ENCODE results near the gene ARHGAP26. TPM values are rescaled to one million over a fixed set of nuclear protein-coding genes. Genes with fewer than 3 reads are reported as not detected.

Gene ARHGAP26
- total RNA-seq, 1 donor: 1.7 TPM

GRCh38 chr5:143101121-143101520 is 330.9 kb downstream of the ARHGAP26 start:
- H3K4me3 ChIP-seq (ENCODE audit: low read depth, low read length): no peak overlapping the region
- TF ChIP-seq, protein P1, sequence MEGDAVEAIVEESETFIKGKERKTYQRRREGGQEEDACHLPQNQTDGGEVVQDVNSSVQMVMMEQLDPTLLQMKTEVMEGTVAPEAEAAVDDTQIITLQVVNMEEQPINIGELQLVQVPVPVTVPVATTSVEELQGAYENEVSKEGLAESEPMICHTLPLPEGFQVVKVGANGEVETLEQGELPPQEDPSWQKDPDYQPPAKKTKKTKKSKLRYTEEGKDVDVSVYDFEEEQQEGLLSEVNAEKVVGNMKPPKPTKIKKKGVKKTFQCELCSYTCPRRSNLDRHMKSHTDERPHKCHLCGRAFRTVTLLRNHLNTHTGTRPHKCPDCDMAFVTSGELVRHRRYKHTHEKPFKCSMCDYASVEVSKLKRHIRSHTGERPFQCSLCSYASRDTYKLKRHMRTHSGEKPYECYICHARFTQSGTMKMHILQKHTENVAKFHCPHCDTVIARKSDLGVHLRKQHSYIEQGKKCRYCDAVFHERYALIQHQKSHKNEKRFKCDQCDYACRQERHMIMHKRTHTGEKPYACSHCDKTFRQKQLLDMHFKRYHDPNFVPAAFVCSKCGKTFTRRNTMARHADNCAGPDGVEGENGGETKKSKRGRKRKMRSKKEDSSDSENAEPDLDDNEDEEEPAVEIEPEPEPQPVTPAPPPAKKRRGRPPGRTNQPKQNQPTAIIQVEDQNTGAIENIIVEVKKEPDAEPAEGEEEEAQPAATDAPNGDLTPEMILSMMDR (IDR thresholded peaks at IDR 0.05; ENCODE audit: insufficient read depth, low read depth, low read length): no peak
- DNase-seq (ENCODE audit: low read depth): no peak

DNA sequence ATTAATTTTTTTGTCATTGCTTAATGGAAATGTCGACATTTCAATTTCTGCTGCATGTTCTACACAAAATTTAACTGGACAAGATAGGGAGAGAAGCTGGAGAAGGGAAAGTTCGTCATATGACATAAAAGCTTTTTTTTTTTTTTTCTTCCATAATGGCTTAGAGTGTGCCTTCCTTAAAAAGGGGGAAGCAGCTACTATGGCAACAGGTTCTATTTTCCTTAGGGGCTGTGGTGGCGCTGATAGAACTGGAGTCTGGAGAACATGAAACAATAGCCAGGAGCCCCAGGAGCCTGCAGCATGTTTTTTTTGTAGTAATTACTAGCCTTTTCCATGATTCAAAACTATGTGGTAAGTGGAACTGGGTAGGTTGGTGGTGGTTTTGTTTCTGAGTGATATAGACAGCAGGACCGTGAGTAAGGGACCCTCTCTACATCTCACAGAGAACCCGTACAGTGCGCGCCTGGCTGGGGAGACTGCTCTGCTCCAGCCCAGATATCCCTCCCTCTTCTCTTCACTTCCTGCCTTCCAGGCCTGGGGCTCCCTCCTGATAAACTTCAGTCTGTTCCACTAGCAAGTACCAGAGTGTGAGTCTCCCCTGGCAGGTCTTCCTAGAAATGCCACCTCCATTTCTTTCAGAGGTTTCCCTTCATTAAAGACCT is 331.7 kb downstream of the ARHGAP26 start:
- no peak for DNase-seq (ENCODE audit: low read depth)
- TF ChIP-seq, protein P1 (IDR thresholded peaks at IDR 0.05; ENCODE audit: insufficient read depth, low read depth, low read length): no peak

GRCh38 chr5:143102411-143102810 is 332.2 kb downstream of the ARHGAP26 start:
- no peak for DNase-seq (ENCODE audit: low read depth)
- H3K4me3 ChIP-seq (ENCODE audit: low read depth, low read length): no peak overlapping the region
- TF ChIP-seq, protein P1 (IDR thresholded peaks at IDR 0.05; ENCODE audit: insufficient read depth, low read depth, low read length): no peak

More for the DNA sequence above, 331.7 kb downstream of the ARHGAP26 start:
- H3K4me3 ChIP-seq (ENCODE audit: low read depth, low read length): no peak overlapping the region

DNA sequence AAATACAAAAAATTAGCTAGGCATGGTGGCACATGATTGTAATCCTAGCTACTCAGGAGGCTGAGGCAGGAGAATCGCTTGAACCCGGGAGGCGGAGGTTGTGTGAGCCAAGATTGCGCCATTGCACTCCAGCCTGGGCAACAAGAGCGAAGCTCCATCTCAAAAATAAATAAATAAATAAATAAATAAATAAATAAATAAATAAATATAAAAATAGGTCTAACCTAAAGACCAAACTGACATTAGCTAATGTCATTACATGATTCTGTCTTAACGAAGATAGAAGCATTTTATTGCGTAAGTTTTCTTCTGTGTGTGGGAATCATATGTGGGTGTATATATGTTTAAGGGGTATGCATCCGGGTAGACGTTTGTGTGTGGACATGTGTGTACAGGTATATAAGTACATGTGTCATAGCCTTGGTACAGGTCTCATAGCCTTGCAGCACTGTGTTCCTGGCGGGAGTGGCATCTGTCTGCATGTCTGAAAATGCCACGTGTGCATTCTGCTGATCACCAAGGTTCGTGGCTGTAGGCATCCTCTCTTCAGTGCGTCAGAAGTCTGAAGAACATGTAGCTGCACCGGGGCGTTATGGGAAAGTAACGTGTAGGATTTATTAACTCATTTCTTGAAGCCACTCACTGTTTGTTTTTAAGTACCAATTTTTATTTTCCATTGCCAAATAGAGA is 335.2 kb downstream of the ARHGAP26 start:
- no peak overlapping the region for H3K4me3 ChIP-seq (ENCODE audit: low read depth, low read length)
- DNase-seq (ENCODE audit: low read depth): no peak
- TF ChIP-seq, protein P1 (IDR thresholded peaks at IDR 0.05; ENCODE audit: insufficient read depth, low read depth, low read length): no peak

DNA sequence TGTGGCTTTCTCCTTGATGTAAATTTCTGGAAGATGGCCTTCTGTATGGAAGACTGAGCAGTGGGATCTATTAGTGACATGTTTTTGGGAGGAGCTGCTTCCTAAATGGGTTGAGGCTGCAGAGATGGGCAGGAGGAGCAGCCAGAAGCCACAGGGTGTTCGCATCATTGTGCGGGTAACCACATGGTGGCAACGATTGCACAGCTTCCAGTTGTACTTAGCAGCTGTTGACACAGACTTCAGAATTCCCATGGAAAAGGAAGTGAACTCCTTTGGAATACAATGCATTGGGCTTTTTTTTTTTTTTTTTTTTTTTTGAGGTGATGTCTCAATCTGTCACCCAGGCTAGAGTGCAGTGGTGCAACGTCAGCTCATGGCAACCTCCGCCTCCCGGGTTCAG is 336.0 kb downstream of the ARHGAP26 start:
- peak; percentile 71 for DNase-seq (ENCODE audit: low read depth)

DNA sequence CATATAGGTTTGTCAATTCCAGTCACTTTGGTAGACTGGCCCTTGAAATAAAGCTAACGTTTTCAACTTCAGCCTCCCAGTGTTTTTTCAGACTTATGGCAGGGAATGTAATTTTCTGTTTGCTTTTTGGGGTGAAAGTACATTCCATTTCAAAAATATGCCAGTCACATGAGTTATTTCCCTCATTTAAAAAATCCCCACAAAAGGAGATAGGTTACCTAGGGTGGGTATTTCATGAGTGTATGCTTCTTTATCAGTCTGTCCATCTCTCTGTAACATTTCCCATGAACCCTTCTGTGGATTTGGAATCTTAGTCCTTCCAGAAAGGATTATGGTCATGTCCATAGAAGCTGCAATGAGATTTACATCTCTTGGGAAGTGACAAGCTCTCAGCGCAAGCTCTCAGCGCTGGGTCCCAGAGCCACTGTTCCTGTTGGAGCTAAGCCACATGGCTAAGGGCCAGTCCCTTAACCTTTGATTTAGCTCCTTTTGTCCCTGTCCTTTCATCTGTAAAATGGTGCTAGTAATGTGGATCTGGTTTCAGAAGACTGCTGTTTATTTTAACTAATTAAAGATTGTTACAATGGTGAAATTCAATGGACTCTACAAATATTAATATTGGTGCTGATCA is 338.4 kb downstream of the ARHGAP26 start:
- no peak overlapping the region for H3K4me3 ChIP-seq (ENCODE audit: low read depth, low read length)
- TF ChIP-seq, protein P1 (IDR thresholded peaks at IDR 0.05; ENCODE audit: insufficient read depth, low read depth, low read length): no peak
- DNase-seq (ENCODE audit: low read depth): no peak

More for the DNA sequence above, 336.0 kb downstream of the ARHGAP26 start:
- TF ChIP-seq, protein P1 (IDR thresholded peaks at IDR 0.05; ENCODE audit: insufficient read depth, low read depth, low read length): peak; percentile 27
- no peak overlapping the region for H3K4me3 ChIP-seq (ENCODE audit: low read depth, low read length)
